HG02759 (cell line): Measurements from ENCODE around the gene ANKIB1.
A peak's percentile ranks its signal among the peaks of the same experiment; 100 is the strongest.

Source experiments
- ATAC-seq: cut with Tn5 transposase; IDR thresholded peaks from one replicate; pipeline ENCODE4 v1.9.1; 2021; ENCODE audit warnings: mild to moderate bottlenecking, moderate library complexity; ENCODE audit not compliant: unreplicated experiment

The ANKIB1 gene

GRCh38 chr7:92266415-92267241 lies 20.9 kb downstream of the ANKIB1 start:
- ATAC-seq = no peak

- no peak for ATAC-seq
These were observed 23.1 kb downstream of the ANKIB1 start for GRCh38 chr7:92268921-92269320.

- ATAC-seq = no peak
These were observed 29.6 kb downstream of the ANKIB1 start for GRCh38 chr7:92275327-92275726.

GRCh38 chr7:92276460-92276864 lies 30.7 kb downstream of the ANKIB1 start:
- peak; percentile 94 for ATAC-seq

- no peak for ATAC-seq
These were observed 33.7 kb downstream of the ANKIB1 start for GRCh38 chr7:92279396-92280031.

GRCh38 chr7:92281031-92281430 lies 35.3 kb downstream of the ANKIB1 start:
- no peak for ATAC-seq

GRCh38 chr7:92282221-92282814 lies 36.5 kb downstream of the ANKIB1 start:
- no peak for ATAC-seq

GRCh38 chr7:92282930-92283329 lies 37.2 kb downstream of the ANKIB1 start:
- no peak for ATAC-seq

- no peak for ATAC-seq
These were observed 43.5 kb downstream of the ANKIB1 start for GRCh38 chr7:92289321-92289720.

- ATAC-seq = peak; percentile 49
These were observed 47.2 kb downstream of the ANKIB1 start for GRCh38 chr7:92292981-92293380.

GRCh38 chr7:92293896-92294590 lies 48.3 kb downstream of the ANKIB1 start:
- ATAC-seq = no peak

- ATAC-seq = no peak
These were observed 49.6 kb downstream of the ANKIB1 start for GRCh38 chr7:92295391-92295790.

GRCh38 chr7:92296235-92296634 lies 50.5 kb downstream of the ANKIB1 start:
- no peak for ATAC-seq

- ATAC-seq = no peak
These were observed 51.2 kb downstream of the ANKIB1 start for GRCh38 chr7:92296880-92297445.

- no peak for ATAC-seq
These were observed 52.0 kb downstream of the ANKIB1 start for GRCh38 chr7:92297736-92298135.

- no peak for ATAC-seq
These were observed 58.0 kb downstream of the ANKIB1 start for GRCh38 chr7:92303761-92304160.

- no peak for ATAC-seq
These were observed 58.7 kb downstream of the ANKIB1 start for GRCh38 chr7:92304406-92304893.

GRCh38 chr7:92306153-92306552 lies 60.4 kb downstream of the ANKIB1 start:
- ATAC-seq = no peak

- ATAC-seq = no peak
These were observed 67.3 kb downstream of the ANKIB1 start for GRCh38 chr7:92313055-92313454.

- no peak for ATAC-seq
These were observed 73.5 kb downstream of the ANKIB1 start for GRCh38 chr7:92319243-92319642.

GRCh38 chr7:92325173-92325572 lies 79.4 kb downstream of the ANKIB1 start:
- no peak for ATAC-seq
